Heart left ventricle (tissue), 16 donors: Measurements from ENCODE around the gene MATN1. TPM values are rescaled to one million over a fixed set of nuclear protein-coding genes. Genes with fewer than 3 reads are reported as not detected.

Experiments
- ATAC-seq, 4 donors: fragments of 200-7000 bp; cut with Tn5 transposase; one replicate each; pipeline ENCODE4 v1.9.1; 2020 to 2022; ENCODE audit warnings: moderate library complexity in 4 of 4, mild to moderate bottlenecking in 3 of 4, moderate number of reproducible peaks in 1 of 4
- DNase-seq, 5 donors: peaks; one replicate each; pipeline ENCODE4 v3.0.0-alpha.2; 2020
- H3K27ac ChIP-seq, 12 donors: fragments of 200-600 bp; sonication (generic) in 4 of 12; one replicate each; pipeline versions ENCODE4 v1.5.0 to v1.8.0; 2016 to 2022; ENCODE audit warnings: mild to moderate bottlenecking in 2 of 12
- H3K27me3 ChIP-seq, 9 donors: fragments of 200-600 bp; sonication (generic) in 2 of 9; one replicate each; pipeline versions ENCODE4 v1.5.1 to v1.8.0; 2016 to 2022; ENCODE audit warnings: mild to moderate bottlenecking in 3 of 9
- H3K36me3 ChIP-seq, 9 donors: fragments of 200-600 bp; sonication (generic) in 2 of 9; one replicate each; pipeline versions ENCODE4 v1.5.0 to v1.8.0; 2018 to 2022; ENCODE audit warnings: mild to moderate bottlenecking in 2 of 9
- H3K4me1 ChIP-seq, 12 donors: fragments of 200-600 bp; sonication (generic) in 4 of 12; one replicate each; pipeline versions ENCODE4 v1.5.0 to v1.8.0; 2016 to 2022; ENCODE audit warnings: mild to moderate bottlenecking in 3 of 12
- H3K4me3 ChIP-seq, 12 donors: fragments of 200-600 bp; sonication (generic) in 4 of 12; one replicate each; pipeline versions ENCODE4 v1.5.0 to v1.8.0; 2017 to 2022; ENCODE audit warnings: mild to moderate bottlenecking in 9 of 12, moderate library complexity in 4 of 12
- H3K9me3 ChIP-seq, 12 donors: fragments of 200-600 bp; sonication (generic) in 4 of 12; one replicate each; pipeline versions ENCODE4 v1.5.0 to v1.8.0; 2016 to 2022; ENCODE audit warnings: mild to moderate bottlenecking in 1 of 12
- POLR2A ChIP-seq, 2 donors: fragments of 450-650 bp; IDR thresholded peaks; one replicate each; pipeline ENCODE4 v1.6.1; 2017; ENCODE audit warnings: antibody characterized with exemption in 2 of 2, mild to moderate bottlenecking in 2 of 2, moderate library complexity in 2 of 2
- WGBS, 4 donors: extraction: QIAGEN DNeasy Blood & Tissue Kit in 2 of 4; methylation state at CpG; one replicate each; pipeline versions ENCODE4 v1.1.5 to v1.1.7; 2013 to 2018; 5-methylcytosine and 5-hydroxymethylcytosine counted together
- intact Hi-C, 10 donors: fragments of 100-400 bp; cut with DNase I; formaldehyde crosslinking; loops; one replicate each; pipeline versions ENCODE4 v1.11.1 to v1.14.2; 2022
- polyA plus RNA-seq, 2 donors: library from polyadenylated mRNA; stranded (reverse); fragments of 200-250 nt; gene quantifications; one replicate each; pipeline ENCODE4 v1.2.3, GENCODE V29; 2013
- total RNA-seq, 9 donors: library from RNA; depleted of rRNA in 2 of 9; stranded (reverse); fragments of >200 nt in 2 of 9; fragmentation: NEBNext Ultra II Directional in 3 of 9; extraction: Animal tissue kit (Norgen Biotek cat#: 25700) in 3 of 9; gene quantifications; one replicate each; pipeline versions ENCODE4 v1.1.0 to v1.2.4, GENCODE V29; 2016 to 2023
- TF ChIP-seq, protein P1 (sequence below), 12 donors: fragments of 200-600 bp; sonication (generic) in 4 of 12; IDR thresholded peaks; one replicate each; pipeline versions ENCODE4 v1.5.0 to v1.8.0; 2018 to 2022; ENCODE audit warnings: antibody characterized with exemption in 12 of 12, mild to moderate bottlenecking in 5 of 12
- donor health status: ischemic (EF 13 %, LVEDD 7.1; RV severe dilation, severe dysfunction).
- donor health status: healthy with polysubstance abuse.
- donor health status: DM: no; HTN: yes; CAD: no.
- donor health status: DM: no; HTN: no; CAD: no.
- donor health status: ischemic (EF 25% LVEDD 6.9; RV normal size, moderate dysfunction).
- donor health status: ischemic (EF 25% LVEDD 5.7; RV mildly dilated, moderate dysfunction).
- donor health status: healthy.
- donor health status: DM: yes; HTN: yes; CAD: no.
- donor health status: ischemic (EF 35%, LVEDD 5.7; RV mildly dilated, moderate dysfunction).
- donor health status: nonischemic (EF 11% LVEDD 7.7; RV severe dilation, severe dysfunction).
- donor health status: DM: yes; HTN: yes; CAD: no.
- donor health status: PGD.
- donor health status: ischemic (EF 29% LVEDD 5.4; RV normal size, mild dysfunction).
- donor health status: nonischemic (EF 23%, LVEDD 6.1; RV moderate dilation, normal function).

MATN1 gene
- total and polyA plus RNA-seq, 11 donors: 0.67 TPM; not detected in 10

DNA sequence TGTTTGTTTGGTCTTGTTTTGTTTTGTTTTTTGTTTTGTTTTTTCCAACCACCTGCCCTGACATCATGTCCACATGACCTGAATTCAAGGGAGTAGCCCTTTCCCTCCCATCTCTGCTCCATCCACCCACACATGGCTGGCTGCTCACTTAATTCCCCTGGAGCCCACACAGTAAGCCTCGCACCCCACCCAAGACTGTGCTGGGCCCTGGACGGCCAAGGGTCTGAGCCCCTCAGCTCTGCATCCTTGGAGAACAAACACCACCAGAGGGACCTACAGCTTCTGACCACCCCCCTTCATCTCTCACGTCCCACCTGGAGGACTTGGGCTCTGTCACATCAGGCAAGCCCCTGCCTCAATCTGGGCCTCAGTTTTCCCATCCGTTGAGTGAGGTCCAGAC lies 39.1 kb downstream of the MATN1 start:
- H3K4me3 ChIP-seq: no peak overlapping the region
- H3K9me3 ChIP-seq: no peaks in the 10 kb centered on the region
- 80 to 89% (median 84%) methylated on average over 4 of the region's 4 CpGs for WGBS, 4 donors
- peaks cover 0 to 15% (median 0%) of the 10 kb centered on the region in 12 donors for H3K4me1 ChIP-seq
- H3K27ac ChIP-seq: no peak overlapping the region
- H3K27me3 ChIP-seq: peaks cover 10 to 65% (median 19%) of the 10 kb centered on the region in 9 donors
- peak in 1 of 5 donors; percentile 38 for DNase-seq
- TF ChIP-seq, protein P1, sequence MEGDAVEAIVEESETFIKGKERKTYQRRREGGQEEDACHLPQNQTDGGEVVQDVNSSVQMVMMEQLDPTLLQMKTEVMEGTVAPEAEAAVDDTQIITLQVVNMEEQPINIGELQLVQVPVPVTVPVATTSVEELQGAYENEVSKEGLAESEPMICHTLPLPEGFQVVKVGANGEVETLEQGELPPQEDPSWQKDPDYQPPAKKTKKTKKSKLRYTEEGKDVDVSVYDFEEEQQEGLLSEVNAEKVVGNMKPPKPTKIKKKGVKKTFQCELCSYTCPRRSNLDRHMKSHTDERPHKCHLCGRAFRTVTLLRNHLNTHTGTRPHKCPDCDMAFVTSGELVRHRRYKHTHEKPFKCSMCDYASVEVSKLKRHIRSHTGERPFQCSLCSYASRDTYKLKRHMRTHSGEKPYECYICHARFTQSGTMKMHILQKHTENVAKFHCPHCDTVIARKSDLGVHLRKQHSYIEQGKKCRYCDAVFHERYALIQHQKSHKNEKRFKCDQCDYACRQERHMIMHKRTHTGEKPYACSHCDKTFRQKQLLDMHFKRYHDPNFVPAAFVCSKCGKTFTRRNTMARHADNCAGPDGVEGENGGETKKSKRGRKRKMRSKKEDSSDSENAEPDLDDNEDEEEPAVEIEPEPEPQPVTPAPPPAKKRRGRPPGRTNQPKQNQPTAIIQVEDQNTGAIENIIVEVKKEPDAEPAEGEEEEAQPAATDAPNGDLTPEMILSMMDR (IDR thresholded peaks at IDR 0.05): no peak
- no peak for TF ChIP-seq POLR2A (IDR thresholded peaks at IDR 0.05)
- intact Hi-C loops: loop anchor here in 1 of 10 donors (5.0 kb wide), 1 partner anchor 162 kb away; no protein-coding TSS in a partner anchor
- no peak for ATAC-seq
- no peaks in the 10 kb centered on the region for H3K36me3 ChIP-seq

DNA sequence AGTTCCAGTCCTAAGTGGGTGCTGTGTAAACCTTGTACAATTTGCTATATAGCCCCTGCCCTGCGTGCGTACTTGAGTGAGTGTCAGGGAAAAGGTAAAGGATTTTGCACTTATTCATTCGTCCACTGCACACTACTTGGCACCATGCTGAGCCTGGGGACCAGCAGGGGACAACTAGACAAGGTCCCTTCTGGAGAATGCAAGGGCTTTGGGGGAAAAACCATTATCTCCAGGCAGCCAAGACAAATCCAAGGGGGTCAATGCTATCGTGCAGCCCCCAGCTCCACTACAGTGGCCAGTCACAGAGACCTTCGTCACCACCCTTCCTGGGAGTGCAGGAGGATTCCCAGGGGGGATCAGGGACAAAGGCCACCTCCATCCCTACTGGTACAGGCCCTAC lies 39.7 kb downstream of the MATN1 start:
- Histone ChIP-seq H3K36me3 (no peaks in the 10 kb centered on the region), H3K4me3 (no peak overlapping the region), H3K9me3 (no peaks in the 10 kb centered on the region), H3K27me3 (peaks cover 10 to 71% (median 19%) of the 10 kb centered on the region in 9 donors), H3K4me1 (peaks cover 0 to 15% (median 0%) of the 10 kb centered on the region in 12 donors), H3K27ac (no peak overlapping the region)
- DNase-seq (peak in 1 of 5 donors; percentile 11), ATAC-seq (no peak)
- 65 to 90% (median 76%) methylated on average over 5 of the region's 5 CpGs for WGBS, 4 donors
- no peak for TF ChIP-seq POLR2A (IDR thresholded peaks at IDR 0.05)
- TF ChIP-seq, protein P1 (IDR thresholded peaks at IDR 0.05): no peak
- intact Hi-C loops: loop anchor here in 1 of 10 donors (5.0 kb wide), 1 partner anchor 161 kb away; no protein-coding TSS in a partner anchor

DNA sequence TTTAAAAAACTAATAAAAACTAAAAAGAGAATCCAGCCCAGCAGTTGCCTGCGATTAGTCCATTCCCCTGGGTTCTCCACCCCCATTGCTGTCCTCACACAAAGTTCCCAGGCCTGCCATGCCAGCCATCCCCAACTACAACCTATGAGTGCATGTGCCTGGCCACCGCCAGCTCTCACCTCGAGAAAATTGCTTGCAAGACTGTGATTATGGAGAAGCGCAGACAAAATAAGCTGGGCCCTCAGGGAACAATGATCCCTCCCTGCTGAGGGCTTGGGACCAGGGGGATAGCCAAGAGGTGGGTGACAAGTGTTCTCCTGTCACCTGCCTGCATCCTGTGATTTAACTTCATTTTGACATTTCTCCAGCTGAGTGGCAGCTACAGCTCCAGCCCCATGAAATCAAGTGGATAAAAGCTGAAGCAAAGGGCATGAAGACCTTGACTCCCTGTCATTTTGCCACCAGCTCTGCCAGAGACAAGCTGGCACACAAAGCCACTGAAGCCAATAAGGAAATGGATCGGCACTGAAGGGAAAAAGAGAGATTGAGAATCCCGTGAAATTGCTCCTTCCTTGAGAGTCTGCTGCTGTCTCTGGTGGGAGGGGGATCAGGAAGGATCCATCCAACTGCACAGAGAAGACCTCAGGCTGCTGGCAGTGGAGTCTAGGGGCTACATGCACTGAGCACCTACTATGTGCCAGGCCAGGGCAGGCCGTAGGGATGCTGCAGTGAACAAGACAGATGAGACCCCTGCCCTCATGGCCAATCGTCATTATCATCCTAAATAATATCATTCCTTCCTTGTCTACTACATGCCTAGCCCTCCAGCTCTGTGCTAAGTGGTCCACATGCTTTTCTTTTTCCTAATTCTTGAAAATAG lies 40.7 kb downstream of the MATN1 start:
- no peak for ATAC-seq
- Histone ChIP-seq H3K4me3 (no peak overlapping the region), H3K4me1 (peaks cover 0 to 15% (median 0%) of the 10 kb centered on the region in 12 donors), H3K36me3 (no peaks in the 10 kb centered on the region), H3K27ac (peak overlapping the region in 1 of 12 donors; percentile 55), H3K27me3 (peaks cover 10 to 76% (median 19%) of the 10 kb centered on the region in 9 donors), H3K9me3 (no peaks in the 10 kb centered on the region)
- WGBS, 4 donors: 52 to 69% (median 58%) methylated on average over 8 of the region's 8 CpGs
- DNase-seq: peak in 1 of 5 donors; percentile 22
- TF ChIP-seq, protein P1 (IDR thresholded peaks at IDR 0.05): no peak
- no peak for TF ChIP-seq POLR2A (IDR thresholded peaks at IDR 0.05)
- intact Hi-C loops: loop anchor here in 1 of 10 donors (5.0 kb wide), 1 partner anchor 160 kb away; no protein-coding TSS in a partner anchor

DNA sequence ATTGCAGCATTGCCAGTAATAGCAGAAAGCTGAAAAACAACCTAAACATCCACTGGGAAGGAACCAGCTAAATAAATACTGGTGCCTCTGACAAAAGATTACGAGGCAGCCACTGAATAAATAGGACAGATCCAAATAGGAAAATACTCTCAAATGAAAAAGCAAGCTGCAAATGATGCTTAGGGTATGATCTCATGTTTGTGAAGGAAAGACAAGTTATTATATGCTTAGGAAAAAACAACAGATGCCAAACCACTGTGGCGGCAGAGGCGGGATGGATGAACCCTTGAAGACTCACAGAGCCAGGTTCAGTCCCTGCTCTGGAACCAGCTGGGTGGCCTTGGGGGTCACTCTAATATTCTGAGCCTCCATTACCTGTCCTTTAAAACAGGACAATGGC lies 41.6 kb downstream of the MATN1 start:
- no peak for TF ChIP-seq POLR2A (IDR thresholded peaks at IDR 0.05)
- TF ChIP-seq, protein P1 (IDR thresholded peaks at IDR 0.05): no peak
- H3K27me3 ChIP-seq: peaks cover 10 to 75% (median 19%) of the 10 kb centered on the region in 9 donors
- ATAC-seq: no peak
- DNase-seq: peak in 1 of 5 donors; percentile 14
- H3K4me3 ChIP-seq: no peak overlapping the region
- H3K4me1 ChIP-seq: peaks cover 0 to 15% (median 0%) of the 10 kb centered on the region in 12 donors
- H3K27ac ChIP-seq: no peak overlapping the region
- WGBS, 4 donors: 66 to 75% (median 71%) methylated on average over 3 of the region's 3 CpGs
- intact Hi-C loops: loop anchor here in 1 of 10 donors (5.0 kb wide), 1 partner anchor 159 kb away; no protein-coding TSS in a partner anchor
- no peaks in the 10 kb centered on the region for H3K9me3 ChIP-seq
- H3K36me3 ChIP-seq: no peaks in the 10 kb centered on the region
